HuH-7.5 (cell line): ENCODE results near the gene SAMD15.
"Not testable (repeated sequence)": the region's sequence is repeated elsewhere in the genome, so short reads cannot be mapped to it uniquely, and the experiment has no call there.

Experiments
- DNase-seq: peaks from one replicate; pipeline ENCODE4 v3.0.0; 2011; ENCODE audit warnings: low spot score

The SAMD15 gene

GRCh38 chr14:77376771-77377501 is at the start of gene SAMD15, which contains the start of gene TMED8:
Gene SAMD15 (plus strand): TSS chr14:77377379. CDS start chr14:77377419, 40 bp downstream.
Gene TMED8 (minus strand): TSS chr14:77377094. CDS start chr14:77377053, 41 bp downstream.
- DNase-seq: peak; percentile 72

GRCh38 chr14:77329872-77330271 is 47.3 kb upstream of the SAMD15 start:
- no peak for DNase-seq

- no peak for DNase-seq
Observed at GRCh38 chr14:77335576-77335975, 41.6 kb upstream of the SAMD15 start.

GRCh38 chr14:77337255-77337654 is 39.9 kb upstream of the SAMD15 start:
- not testable (repeated sequence) for DNase-seq

GRCh38 chr14:77337880-77338279 is 39.3 kb upstream of the SAMD15 start:
- no peak for DNase-seq

- DNase-seq: no peak
Observed at GRCh38 chr14:77338302-77338701, 38.9 kb upstream of the SAMD15 start.

- DNase-seq: no peak
Observed at GRCh38 chr14:77339407-77339806, 37.8 kb upstream of the SAMD15 start.

GRCh38 chr14:77340389-77340788 is 36.8 kb upstream of the SAMD15 start:
- no peak for DNase-seq

- no peak for DNase-seq
Observed at GRCh38 chr14:77342726-77343397, 34.3 kb upstream of the SAMD15 start.

GRCh38 chr14:77343662-77344061 is 33.5 kb upstream of the SAMD15 start:
- no peak for DNase-seq

- no peak for DNase-seq
Observed at GRCh38 chr14:77344377-77344996, 32.7 kb upstream of the SAMD15 start.

- no peak for DNase-seq
Observed at GRCh38 chr14:77346495-77346894, 30.7 kb upstream of the SAMD15 start.

- no peak for DNase-seq
Observed at GRCh38 chr14:77347751-77348150, 29.4 kb upstream of the SAMD15 start.

- no peak for DNase-seq
Observed at GRCh38 chr14:77353469-77354141, 23.6 kb upstream of the SAMD15 start.

GRCh38 chr14:77355811-77356210 is 21.4 kb upstream of the SAMD15 start:
- no peak for DNase-seq

- DNase-seq: no peak
Observed at GRCh38 chr14:77356899-77357298, 20.3 kb upstream of the SAMD15 start.

GRCh38 chr14:77359626-77360025 is 17.6 kb upstream of the SAMD15 start:
- DNase-seq: no peak

GRCh38 chr14:77364146-77364545 is 13.0 kb upstream of the SAMD15 start:
- DNase-seq: no peak

GRCh38 chr14:77369285-77369684 is 7.9 kb upstream of the SAMD15 start:
- DNase-seq: no peak

GRCh38 chr14:77372304-77372841 is 4.8 kb upstream of the SAMD15 start:
- DNase-seq: no peak

GRCh38 chr14:77375164-77375950 is 1.8 kb upstream of the SAMD15 start:
- DNase-seq: no peak
